RWPE1 (cell line): ENCODE data around the gene NUAK1.

Experiments used
- CTCF ChIA-PET: fragments of 350-600 bp; sonication (Branson Sonifier 250); formaldehyde crosslinking; extraction: SDS; loops from one replicate; lab custom pipeline; 2021; lab: Yijun Ruan, JAX
- POLR2A ChIA-PET: fragments of 400-600 bp; formaldehyde crosslinking; extraction: SDS; loops from one replicate; lab custom pipeline; 2020; ENCODE audit warnings: antibody characterized with exemption; ENCODE audit not compliant: low non-redundant PET; lab: Yijun Ruan, JAX
- DNase-seq: peaks from one replicate; pipeline ENCODE4 v3.0.0; 2012; ENCODE audit warnings: low spot score
- H3K27ac ChIP-seq: fragments of 450-650 bp; 2 replicates; pipeline ENCODE4 v1.5.1; 2017
- TF ChIP-seq, protein P1 (sequence below): fragments of 450-650 bp; conservative IDR thresholded peaks from 2 replicates; pipeline ENCODE4 v1.5.1; 2017; ENCODE audit warnings: low read depth, mild to moderate bottlenecking

Gene NUAK1

DNA sequence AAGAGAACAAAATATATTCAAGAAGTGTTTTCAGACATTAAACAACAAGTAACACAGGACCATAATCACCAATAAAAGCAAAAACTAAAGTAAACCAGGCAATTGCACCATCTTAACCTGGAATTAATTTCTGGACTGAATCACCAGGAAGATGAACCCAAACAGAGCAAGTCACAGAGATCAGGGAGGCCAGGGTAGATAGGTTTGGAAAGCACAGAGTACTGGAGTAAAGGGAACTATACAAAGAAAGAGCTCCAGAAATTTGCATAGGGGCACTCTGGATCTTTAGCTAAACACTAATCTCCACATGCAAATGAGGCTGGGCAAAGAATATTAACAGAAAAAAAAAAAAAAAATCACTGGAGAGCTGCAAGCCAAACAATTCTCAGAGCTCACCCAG lies 84.7 kb downstream of the NUAK1 start:
- H3K27ac ChIP-seq = no peak overlapping the region
- CTCF ChIA-PET = interaction anchor here (0.6 to 0.7 kb wide), 2 partner anchors 21 to 222 kb away, joined by 3 to 4 read pairs; no protein-coding TSS in a partner anchor
- POLR2A ChIA-PET = no interaction called here
- DNase-seq = no peak
- TF ChIP-seq, protein P1, sequence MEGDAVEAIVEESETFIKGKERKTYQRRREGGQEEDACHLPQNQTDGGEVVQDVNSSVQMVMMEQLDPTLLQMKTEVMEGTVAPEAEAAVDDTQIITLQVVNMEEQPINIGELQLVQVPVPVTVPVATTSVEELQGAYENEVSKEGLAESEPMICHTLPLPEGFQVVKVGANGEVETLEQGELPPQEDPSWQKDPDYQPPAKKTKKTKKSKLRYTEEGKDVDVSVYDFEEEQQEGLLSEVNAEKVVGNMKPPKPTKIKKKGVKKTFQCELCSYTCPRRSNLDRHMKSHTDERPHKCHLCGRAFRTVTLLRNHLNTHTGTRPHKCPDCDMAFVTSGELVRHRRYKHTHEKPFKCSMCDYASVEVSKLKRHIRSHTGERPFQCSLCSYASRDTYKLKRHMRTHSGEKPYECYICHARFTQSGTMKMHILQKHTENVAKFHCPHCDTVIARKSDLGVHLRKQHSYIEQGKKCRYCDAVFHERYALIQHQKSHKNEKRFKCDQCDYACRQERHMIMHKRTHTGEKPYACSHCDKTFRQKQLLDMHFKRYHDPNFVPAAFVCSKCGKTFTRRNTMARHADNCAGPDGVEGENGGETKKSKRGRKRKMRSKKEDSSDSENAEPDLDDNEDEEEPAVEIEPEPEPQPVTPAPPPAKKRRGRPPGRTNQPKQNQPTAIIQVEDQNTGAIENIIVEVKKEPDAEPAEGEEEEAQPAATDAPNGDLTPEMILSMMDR = no peak

DNA sequence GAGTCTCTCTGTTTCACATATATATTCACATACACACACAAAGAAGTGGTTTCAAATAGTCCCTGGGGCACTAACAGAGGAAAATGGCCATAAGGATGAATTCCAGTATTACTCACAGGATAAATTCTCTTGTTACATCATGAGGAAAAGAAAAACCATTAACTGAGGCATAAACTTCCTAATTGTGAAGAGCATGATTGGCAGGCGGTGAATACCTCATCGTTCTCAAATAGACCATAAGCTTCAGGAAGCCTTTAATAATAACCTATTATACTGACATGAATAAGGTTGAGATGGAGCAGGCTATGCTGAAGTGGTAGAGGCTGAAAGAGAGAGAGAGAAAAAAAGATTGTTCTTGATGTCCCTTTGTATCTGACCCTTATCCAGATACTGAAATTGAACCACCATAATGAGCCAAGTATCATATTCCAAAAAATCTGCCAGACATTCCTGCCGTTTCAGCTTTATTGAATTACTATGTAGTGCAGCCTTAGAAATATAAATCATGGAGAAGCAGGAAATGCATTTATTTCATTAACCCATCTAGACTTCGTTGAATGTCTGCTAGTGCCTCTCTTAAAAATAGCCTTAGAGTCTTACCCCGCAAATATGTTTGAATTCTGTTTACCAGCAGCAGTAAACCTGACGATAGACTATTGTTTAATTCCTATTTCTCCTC lies 86.8 kb downstream of the NUAK1 start:
- TF ChIP-seq, protein P1 = no peak
- DNase-seq = no peak
- ChIA-PET CTCF (interaction anchor here (0.7 kb wide), 1 partner anchor 263 kb away, joined by 3 read pairs; no protein-coding TSS in a partner anchor), POLR2A (no interaction called here)
- no peak overlapping the region for H3K27ac ChIP-seq

- TF ChIP-seq, protein P1 = no peak
- ChIA-PET CTCF (interaction anchor here (0.6 kb wide), 1 partner anchor 867 kb away, joined by 3 read pairs; no protein-coding TSS in a partner anchor), POLR2A (no interaction called here)
- H3K27ac ChIP-seq = no peak overlapping the region
- DNase-seq = no peak
These were observed 89.2 kb downstream of the NUAK1 start for GRCh38 chr12:106049546-106049945.

DNA sequence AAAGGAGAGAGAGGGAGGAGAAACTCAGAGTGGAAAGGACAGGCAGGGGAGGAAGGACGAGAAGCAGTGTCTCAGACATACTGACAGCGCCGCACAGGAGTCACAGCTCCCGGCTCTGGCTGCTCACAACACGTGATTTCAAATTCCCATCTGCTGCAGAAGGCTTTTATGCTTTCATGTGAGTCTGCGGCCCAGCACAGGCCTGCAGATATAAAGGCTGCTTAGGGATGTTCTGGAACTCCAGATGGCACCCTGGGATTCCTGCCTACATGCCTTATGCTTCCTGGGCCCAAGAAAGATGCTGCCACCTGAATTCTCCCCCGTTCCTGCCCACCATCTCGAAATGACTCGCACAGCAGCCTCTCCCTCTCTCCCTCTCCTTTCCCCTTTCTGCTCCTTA lies 89.6 kb downstream of the NUAK1 start:
- CTCF ChIA-PET = no interaction called here

GRCh38 chr12:106048676-106049075 lies 90.1 kb downstream of the NUAK1 start:
- TF ChIP-seq, protein P1 = no peak
- POLR2A ChIA-PET = no interaction called here
- CTCF ChIA-PET = no interaction called here
- DNase-seq = no peak
- H3K27ac ChIP-seq = no peak overlapping the region

More for the DNA sequence above, 89.6 kb downstream of the NUAK1 start:
- POLR2A ChIA-PET = no interaction called here
- H3K27ac ChIP-seq = no peak overlapping the region
- no peak for DNase-seq
- TF ChIP-seq, protein P1 = no peak

DNA sequence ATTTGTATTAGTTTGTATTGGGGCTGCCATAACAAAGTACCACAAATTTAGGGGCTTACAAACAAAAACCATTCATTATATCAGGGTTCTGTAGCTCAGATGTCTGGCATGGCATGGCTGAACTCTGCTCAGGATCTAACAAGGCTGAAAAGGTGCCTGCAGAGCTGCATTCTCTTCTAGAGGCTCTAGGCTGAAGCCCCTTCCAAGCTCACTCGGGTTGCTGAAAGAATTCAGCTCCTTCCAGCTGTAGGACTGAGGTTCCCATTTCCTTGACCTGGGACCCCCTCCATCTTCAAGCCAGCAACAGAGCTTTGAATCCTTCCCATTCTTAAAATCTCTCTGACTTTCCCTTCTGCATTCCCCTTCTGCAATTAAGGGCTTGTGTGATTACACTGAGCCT lies 90.7 kb downstream of the NUAK1 start:
- POLR2A ChIA-PET = no interaction called here
- CTCF ChIA-PET = interaction anchor here (0.5 kb wide), 1 partner anchor 409 kb away, joined by 8 read pairs; no protein-coding TSS in a partner anchor
- TF ChIP-seq, protein P1 = no peak
- no peak overlapping the region for H3K27ac ChIP-seq
- DNase-seq = no peak
